Measurements from ENCODE around the gene TFIP11.

DNA sequence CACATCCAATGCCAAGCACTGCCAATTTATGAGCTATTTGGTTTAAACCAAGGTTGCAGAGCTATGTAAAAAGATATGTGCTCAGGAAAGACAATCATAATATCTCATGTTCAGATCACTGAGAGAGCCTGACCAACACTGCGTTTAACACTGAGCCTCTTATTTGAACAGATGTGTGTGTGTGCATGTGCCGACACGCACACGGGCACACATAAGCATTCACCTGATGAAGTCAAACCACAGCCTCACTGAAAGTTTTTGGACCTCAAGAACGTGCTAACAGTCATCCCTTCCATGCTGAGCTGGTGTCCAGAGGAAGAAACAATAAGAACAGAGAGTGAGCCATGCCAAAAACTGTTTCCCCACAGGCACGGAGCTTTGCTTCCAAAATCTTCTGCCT lies 52.1 kb downstream of the TFIP11 start:
- TF ChIP-seq, protein P1, sequence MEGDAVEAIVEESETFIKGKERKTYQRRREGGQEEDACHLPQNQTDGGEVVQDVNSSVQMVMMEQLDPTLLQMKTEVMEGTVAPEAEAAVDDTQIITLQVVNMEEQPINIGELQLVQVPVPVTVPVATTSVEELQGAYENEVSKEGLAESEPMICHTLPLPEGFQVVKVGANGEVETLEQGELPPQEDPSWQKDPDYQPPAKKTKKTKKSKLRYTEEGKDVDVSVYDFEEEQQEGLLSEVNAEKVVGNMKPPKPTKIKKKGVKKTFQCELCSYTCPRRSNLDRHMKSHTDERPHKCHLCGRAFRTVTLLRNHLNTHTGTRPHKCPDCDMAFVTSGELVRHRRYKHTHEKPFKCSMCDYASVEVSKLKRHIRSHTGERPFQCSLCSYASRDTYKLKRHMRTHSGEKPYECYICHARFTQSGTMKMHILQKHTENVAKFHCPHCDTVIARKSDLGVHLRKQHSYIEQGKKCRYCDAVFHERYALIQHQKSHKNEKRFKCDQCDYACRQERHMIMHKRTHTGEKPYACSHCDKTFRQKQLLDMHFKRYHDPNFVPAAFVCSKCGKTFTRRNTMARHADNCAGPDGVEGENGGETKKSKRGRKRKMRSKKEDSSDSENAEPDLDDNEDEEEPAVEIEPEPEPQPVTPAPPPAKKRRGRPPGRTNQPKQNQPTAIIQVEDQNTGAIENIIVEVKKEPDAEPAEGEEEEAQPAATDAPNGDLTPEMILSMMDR (IDR thresholded peaks at IDR 0.05) = no peak
- TF ChIP-seq, protein P2, sequence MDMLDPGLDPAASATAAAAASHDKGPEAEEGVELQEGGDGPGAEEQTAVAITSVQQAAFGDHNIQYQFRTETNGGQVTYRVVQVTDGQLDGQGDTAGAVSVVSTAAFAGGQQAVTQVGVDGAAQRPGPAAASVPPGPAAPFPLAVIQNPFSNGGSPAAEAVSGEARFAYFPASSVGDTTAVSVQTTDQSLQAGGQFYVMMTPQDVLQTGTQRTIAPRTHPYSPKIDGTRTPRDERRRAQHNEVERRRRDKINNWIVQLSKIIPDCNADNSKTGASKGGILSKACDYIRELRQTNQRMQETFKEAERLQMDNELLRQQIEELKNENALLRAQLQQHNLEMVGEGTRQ (CRISPR knock-in tag; IDR thresholded peaks at IDR 0.05) = no peak
